Astrocyte of the spinal cord (primary cell): ENCODE data around the gene ARRDC2.
"Not testable (repeated sequence)": the region's sequence is repeated elsewhere in the genome, so short reads cannot be mapped to it uniquely, and the experiment has no call there.

Experiments
- DNase-seq: peaks from one replicate; pipeline ENCODE4 v3.0.0; 2011; ENCODE audit warnings: low read depth, low spot score
- H3K4me3 ChIP-seq: 2 replicates; pipeline ENCODE4 v1.5.1; 2011; ENCODE audit warnings: low read depth, mild to moderate bottlenecking, low read length, moderate library complexity
- in situ Hi-C: cut with HindIII; loops from 2 replicates; pipeline ENCODE4 v1.10.0; 2017; ENCODE audit warnings: low sequenced_read_pairs
- TF ChIP-seq, protein P1 (sequence below): IDR thresholded peaks from 2 replicates; pipeline ENCODE4 v1.5.1; 2012; ENCODE audit warnings: low read depth, mild to moderate bottlenecking, low read length, inconsistent platforms

The ARRDC2 gene

GRCh38 chr19:17999684-18000479 is 8.1 kb upstream of the ARRDC2 start:
- DNase-seq, result no peak
- TF ChIP-seq, protein P1, sequence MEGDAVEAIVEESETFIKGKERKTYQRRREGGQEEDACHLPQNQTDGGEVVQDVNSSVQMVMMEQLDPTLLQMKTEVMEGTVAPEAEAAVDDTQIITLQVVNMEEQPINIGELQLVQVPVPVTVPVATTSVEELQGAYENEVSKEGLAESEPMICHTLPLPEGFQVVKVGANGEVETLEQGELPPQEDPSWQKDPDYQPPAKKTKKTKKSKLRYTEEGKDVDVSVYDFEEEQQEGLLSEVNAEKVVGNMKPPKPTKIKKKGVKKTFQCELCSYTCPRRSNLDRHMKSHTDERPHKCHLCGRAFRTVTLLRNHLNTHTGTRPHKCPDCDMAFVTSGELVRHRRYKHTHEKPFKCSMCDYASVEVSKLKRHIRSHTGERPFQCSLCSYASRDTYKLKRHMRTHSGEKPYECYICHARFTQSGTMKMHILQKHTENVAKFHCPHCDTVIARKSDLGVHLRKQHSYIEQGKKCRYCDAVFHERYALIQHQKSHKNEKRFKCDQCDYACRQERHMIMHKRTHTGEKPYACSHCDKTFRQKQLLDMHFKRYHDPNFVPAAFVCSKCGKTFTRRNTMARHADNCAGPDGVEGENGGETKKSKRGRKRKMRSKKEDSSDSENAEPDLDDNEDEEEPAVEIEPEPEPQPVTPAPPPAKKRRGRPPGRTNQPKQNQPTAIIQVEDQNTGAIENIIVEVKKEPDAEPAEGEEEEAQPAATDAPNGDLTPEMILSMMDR, result no peak
- H3K4me3 ChIP-seq, result no peak overlapping the region
- in situ Hi-C loops, result no loop called here

DNA sequence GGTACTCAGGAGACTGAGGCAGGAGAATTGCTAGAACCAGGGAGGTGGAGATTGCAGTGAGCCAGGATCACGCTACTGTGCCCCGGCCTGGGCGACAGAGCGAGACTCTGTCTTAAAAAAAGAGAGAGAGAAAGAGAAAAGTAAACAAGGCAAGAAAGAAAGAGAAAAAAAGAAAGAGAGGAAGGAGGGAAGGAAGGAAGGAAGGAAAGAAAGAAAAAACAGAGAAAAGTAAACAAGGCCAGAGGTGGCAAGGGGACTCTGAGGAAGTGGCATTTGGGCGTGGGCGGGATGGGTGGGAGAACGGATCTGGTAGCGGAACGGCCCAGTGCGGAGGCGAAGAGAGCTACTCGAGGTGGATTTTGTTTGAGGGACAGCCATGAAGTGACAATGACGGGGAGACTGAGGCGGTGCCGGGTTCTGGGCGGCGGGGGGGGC is 7.5 kb upstream of the ARRDC2 start:
- DNase-seq, result no peak
- in situ Hi-C loops, result no loop called here

GRCh38 chr19:18000915-18001776 is 6.8 kb upstream of the ARRDC2 start:
- peak; percentile 90 for DNase-seq
- TF ChIP-seq, protein P1, result no peak
- H3K4me3 ChIP-seq, result peak overlapping the region; percentile 54
- in situ Hi-C loops, result no loop called here

More for the DNA sequence above, 7.5 kb upstream of the ARRDC2 start:
- TF ChIP-seq, protein P1, result no peak
- H3K4me3 ChIP-seq, result peak overlapping the region; percentile 54

- TF ChIP-seq, protein P1, result no peak
- peak overlapping the region; percentile 54 for H3K4me3 ChIP-seq
- in situ Hi-C loops, result no loop called here
- DNase-seq, result no peak
Observed at GRCh38 chr19:18001777-18002345, 6.1 kb upstream of the ARRDC2 start.

- no peak for DNase-seq
- H3K4me3 ChIP-seq, result peak overlapping the region; percentile 54
- in situ Hi-C loops, result no loop called here
- TF ChIP-seq, protein P1, result no peak
Observed at GRCh38 chr19:18002347-18002850, 5.6 kb upstream of the ARRDC2 start.

- in situ Hi-C loops, H3K4me3 ChIP-seq, DNase-seq: not testable (repeated sequence)
Observed at GRCh38 chr19:18005750-18006149, 2.2 kb upstream of the ARRDC2 start.
